Duodenal mucosa (tissue), 2 donors: ENCODE data around the gene SERP2.

Experiments
- H3K27ac ChIP-seq: one replicate; pipeline ENCODE4 v1.7.0; 2013; ENCODE audit warnings: low read depth, low read length
- H3K27me3 ChIP-seq, 2 donors: one replicate each; pipeline ENCODE4 v1.7.0; 2013; ENCODE audit warnings: low read length in 2 of 2, control low read depth in 1 of 2; ENCODE audit not compliant: insufficient read depth in 2 of 2, control insufficient read depth in 1 of 2
- H3K36me3 ChIP-seq, 2 donors: one replicate each; pipeline ENCODE4 v1.7.0; 2013; ENCODE audit warnings: low read length in 2 of 2, control low read depth in 1 of 2; ENCODE audit not compliant: insufficient read depth in 2 of 2, control insufficient read depth in 1 of 2
- H3K4me1 ChIP-seq, 2 donors: one replicate each; pipeline ENCODE4 v1.7.0; 2013; ENCODE audit warnings: low read length in 2 of 2, control low read depth in 1 of 2; ENCODE audit not compliant: insufficient read depth in 2 of 2, control insufficient read depth in 1 of 2
- H3K4me3 ChIP-seq, 2 donors: one replicate each; pipeline ENCODE4 v1.7.0; 2013; ENCODE audit warnings: low read length in 2 of 2, low read depth in 1 of 2
- H3K9ac ChIP-seq, 2 donors: one replicate each; pipeline ENCODE4 v1.7.0; 2013; ENCODE audit warnings: low read length in 2 of 2, low read depth in 1 of 2
- H3K9me3 ChIP-seq, 2 donors: one replicate each; pipeline ENCODE4 v1.7.0; 2013; ENCODE audit warnings: low read length in 2 of 2, control low read depth in 1 of 2; ENCODE audit not compliant: control insufficient read depth in 1 of 2

The SERP2 gene

GRCh38 chr13:44406617-44407016 is 33.0 kb downstream of the SERP2 start:
- H3K27ac ChIP-seq = no peak overlapping the region
- H3K9me3 ChIP-seq = no peaks in the 10 kb centered on the region
- no peaks in the 10 kb centered on the region for H3K27me3 ChIP-seq
- no peak overlapping the region for H3K4me3 ChIP-seq
- H3K36me3 ChIP-seq = no peaks in the 10 kb centered on the region
- H3K9ac ChIP-seq = no peak overlapping the region
- peaks cover 18 to 28% of the 10 kb centered on the region in 2 donors for H3K4me1 ChIP-seq

GRCh38 chr13:44407379-44407778 is 33.8 kb downstream of the SERP2 start:
- Histone ChIP-seq H3K27ac (no peak overlapping the region), H3K9me3 (no peaks in the 10 kb centered on the region), H3K27me3 (no peaks in the 10 kb centered on the region), H3K4me3 (no peak overlapping the region), H3K4me1 (peaks cover 18 to 29% of the 10 kb centered on the region in 2 donors), H3K9ac (no peak overlapping the region), H3K36me3 (no peaks in the 10 kb centered on the region)

GRCh38 chr13:44407891-44408290 is 34.3 kb downstream of the SERP2 start:
- Histone ChIP-seq H3K4me1 (peaks cover 16 to 29% of the 10 kb centered on the region in 2 donors), H3K27ac (no peak overlapping the region), H3K4me3 (no peak overlapping the region), H3K9ac (no peak overlapping the region), H3K27me3 (no peaks in the 10 kb centered on the region), H3K36me3 (no peaks in the 10 kb centered on the region), H3K9me3 (no peaks in the 10 kb centered on the region)

- no peak overlapping the region for H3K4me3 ChIP-seq
- no peaks in the 10 kb centered on the region for H3K9me3 ChIP-seq
- no peak overlapping the region for H3K27ac ChIP-seq
- no peak overlapping the region for H3K9ac ChIP-seq
- no peaks in the 10 kb centered on the region for H3K36me3 ChIP-seq
- peaks cover 5 to 12% of the 10 kb centered on the region in 2 donors for H3K4me1 ChIP-seq
- H3K27me3 ChIP-seq = no peaks in the 10 kb centered on the region
Observed at GRCh38 chr13:44409595-44409994, 36.0 kb downstream of the SERP2 start.

- H3K27ac ChIP-seq = no peak overlapping the region
- H3K9ac ChIP-seq = no peak overlapping the region
- H3K36me3 ChIP-seq = no peaks in the 10 kb centered on the region
- H3K27me3 ChIP-seq = no peaks in the 10 kb centered on the region
- peaks cover 5 to 12% of the 10 kb centered on the region in 2 donors for H3K4me1 ChIP-seq
- no peaks in the 10 kb centered on the region for H3K9me3 ChIP-seq
- no peak overlapping the region for H3K4me3 ChIP-seq
Observed at GRCh38 chr13:44410328-44410859, 36.8 kb downstream of the SERP2 start.

GRCh38 chr13:44411841-44412240 is 38.2 kb downstream of the SERP2 start:
- Histone ChIP-seq H3K4me1 (peaks cover 0 to 4% of the 10 kb centered on the region in 2 donors), H3K27me3 (no peaks in the 10 kb centered on the region), H3K27ac (no peak overlapping the region), H3K9ac (no peak overlapping the region), H3K4me3 (no peak overlapping the region), H3K9me3 (no peaks in the 10 kb centered on the region), H3K36me3 (no peaks in the 10 kb centered on the region)

- Histone ChIP-seq H3K27me3 (no peaks in the 10 kb centered on the region), H3K4me3 (no peak overlapping the region), H3K27ac (no peak overlapping the region), H3K36me3 (no peaks in the 10 kb centered on the region), H3K4me1 (peaks cover 0 to 4% of the 10 kb centered on the region in 2 donors), H3K9ac (no peak overlapping the region), H3K9me3 (no peaks in the 10 kb centered on the region)
Observed at GRCh38 chr13:44412346-44412935, 38.8 kb downstream of the SERP2 start.

GRCh38 chr13:44413095-44413494 is 39.5 kb downstream of the SERP2 start:
- no peak overlapping the region for H3K4me3 ChIP-seq
- H3K27ac ChIP-seq = no peak overlapping the region
- peaks cover 0 to 4% of the 10 kb centered on the region in 2 donors for H3K4me1 ChIP-seq
- no peaks in the 10 kb centered on the region for H3K9me3 ChIP-seq
- no peak overlapping the region for H3K9ac ChIP-seq
- H3K27me3 ChIP-seq = no peaks in the 10 kb centered on the region
- H3K36me3 ChIP-seq = no peaks in the 10 kb centered on the region

GRCh38 chr13:44414716-44415115 is 41.1 kb downstream of the SERP2 start:
- Histone ChIP-seq H3K27me3 (no peaks in the 10 kb centered on the region), H3K27ac (no peak overlapping the region), H3K4me3 (no peak overlapping the region), H3K4me1 (peaks cover 0 to 4% of the 10 kb centered on the region in 2 donors), H3K9ac (no peak overlapping the region), H3K36me3 (no peaks in the 10 kb centered on the region), H3K9me3 (no peaks in the 10 kb centered on the region)

- Histone ChIP-seq H3K9me3 (no peaks in the 10 kb centered on the region), H3K4me3 (no peak overlapping the region), H3K27ac (no peak overlapping the region), H3K4me1 (peaks cover 0 to 4% of the 10 kb centered on the region in 2 donors), H3K27me3 (no peaks in the 10 kb centered on the region), H3K36me3 (no peaks in the 10 kb centered on the region), H3K9ac (no peak overlapping the region)
Observed at GRCh38 chr13:44415815-44416214, 42.2 kb downstream of the SERP2 start.
